Epidermal melanocyte (primary cell): ENCODE measurements around the gene TRAF3.

Experiments
- DNase-seq: peaks from one replicate; pipeline ENCODE4 v3.0.0; 2011; ENCODE audit warnings: low spot score; ENCODE audit not compliant: insufficient read length

TRAF3 gene, protein sequence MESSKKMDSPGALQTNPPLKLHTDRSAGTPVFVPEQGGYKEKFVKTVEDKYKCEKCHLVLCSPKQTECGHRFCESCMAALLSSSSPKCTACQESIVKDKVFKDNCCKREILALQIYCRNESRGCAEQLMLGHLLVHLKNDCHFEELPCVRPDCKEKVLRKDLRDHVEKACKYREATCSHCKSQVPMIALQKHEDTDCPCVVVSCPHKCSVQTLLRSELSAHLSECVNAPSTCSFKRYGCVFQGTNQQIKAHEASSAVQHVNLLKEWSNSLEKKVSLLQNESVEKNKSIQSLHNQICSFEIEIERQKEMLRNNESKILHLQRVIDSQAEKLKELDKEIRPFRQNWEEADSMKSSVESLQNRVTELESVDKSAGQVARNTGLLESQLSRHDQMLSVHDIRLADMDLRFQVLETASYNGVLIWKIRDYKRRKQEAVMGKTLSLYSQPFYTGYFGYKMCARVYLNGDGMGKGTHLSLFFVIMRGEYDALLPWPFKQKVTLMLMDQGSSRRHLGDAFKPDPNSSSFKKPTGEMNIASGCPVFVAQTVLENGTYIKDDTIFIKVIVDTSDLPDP

DNA sequence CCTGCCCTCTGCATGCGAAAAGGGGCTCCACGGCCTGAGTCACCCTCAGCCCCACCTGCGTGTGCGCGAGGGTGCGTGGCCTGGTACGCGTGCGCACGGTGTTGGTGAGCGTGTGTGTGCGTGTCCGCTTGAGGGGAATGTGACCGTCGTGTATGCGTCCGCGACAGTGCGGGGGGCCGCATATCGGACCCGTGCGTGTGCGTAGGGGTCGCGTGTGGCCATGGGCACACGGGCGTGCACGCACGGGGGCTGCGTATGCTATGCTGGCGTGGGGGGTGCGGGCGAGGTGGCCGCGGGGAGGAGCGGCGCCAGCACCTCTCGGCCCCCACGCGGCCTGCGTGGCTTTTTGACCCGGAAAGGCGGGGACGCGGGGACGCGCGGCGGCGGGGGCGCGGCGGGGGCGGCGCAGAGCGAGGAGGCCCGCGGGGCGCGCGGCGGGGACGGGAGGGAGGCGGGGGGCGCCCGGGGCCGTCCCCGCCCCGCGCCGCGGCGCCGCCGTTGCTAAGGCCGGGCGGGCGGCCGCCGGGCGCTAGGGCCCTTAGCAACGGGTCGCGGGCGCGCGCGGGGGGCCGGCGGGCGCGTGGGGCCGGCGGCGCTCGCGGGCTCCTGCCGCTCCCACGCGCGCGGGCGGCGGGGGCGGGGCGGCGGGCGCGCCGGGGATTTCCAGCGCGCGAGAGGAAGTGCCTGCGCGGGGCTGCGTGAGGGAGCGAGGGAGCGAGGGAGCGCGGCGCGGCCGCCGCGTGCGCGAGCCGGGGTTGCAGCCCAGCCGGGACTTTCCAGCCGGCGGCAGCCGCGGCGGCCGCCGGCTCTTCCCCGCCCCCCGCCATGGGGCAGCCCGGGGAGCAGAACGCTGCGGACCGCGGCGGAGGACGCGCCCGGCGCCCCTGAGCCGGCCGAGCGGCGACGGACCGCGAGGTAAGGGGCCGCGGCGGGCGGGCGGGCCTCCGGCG, at the start of gene TRAF3:
Gene TRAF3, plus strand, starts transcription at position 689 of the 950 bp plus-strand sequence. CDS start 92,753 bp downstream, outside the sequence.
- DNase-seq: peak; percentile 82

DNA sequence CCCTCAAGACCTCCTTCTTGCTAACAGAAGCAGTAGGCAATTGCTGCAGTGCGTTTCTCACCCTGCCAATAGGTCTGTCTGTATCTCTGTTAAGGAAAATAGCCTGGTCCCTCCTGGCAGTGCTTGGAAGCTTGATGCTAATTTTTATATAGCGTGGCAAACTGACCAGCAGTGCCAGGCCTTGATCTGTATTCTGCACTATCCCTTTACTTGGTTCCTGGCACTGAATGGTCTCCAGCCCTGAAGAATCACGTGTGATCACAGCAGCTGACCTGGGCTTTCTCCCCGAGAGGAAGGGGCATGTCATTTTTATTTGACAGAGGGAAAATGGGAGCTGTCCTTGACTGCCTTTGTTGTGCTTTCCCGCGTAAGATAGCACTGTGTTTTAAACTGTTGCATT, 48.7 kb upstream of the TRAF3 start:
- no peak for DNase-seq

DNA sequence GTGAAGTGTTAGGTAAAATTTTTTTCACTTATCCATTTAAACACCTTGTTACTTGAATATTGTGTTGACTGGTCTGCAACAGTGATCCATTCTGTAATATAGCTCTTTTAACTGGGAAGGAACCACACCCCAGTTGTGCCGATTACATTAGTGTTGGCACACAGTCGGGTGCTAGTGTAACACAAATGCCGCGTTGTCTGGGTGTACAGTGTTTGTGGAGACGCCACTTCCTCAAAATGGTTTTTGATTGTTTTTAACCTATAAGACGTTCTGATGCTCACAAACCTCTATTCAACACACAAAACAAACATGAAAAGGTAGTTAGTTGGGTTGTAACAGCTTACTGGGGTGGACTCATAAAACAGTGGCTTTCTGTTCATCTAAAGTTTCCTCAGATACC, 48.0 kb upstream of the TRAF3 start:
- no peak for DNase-seq

DNA sequence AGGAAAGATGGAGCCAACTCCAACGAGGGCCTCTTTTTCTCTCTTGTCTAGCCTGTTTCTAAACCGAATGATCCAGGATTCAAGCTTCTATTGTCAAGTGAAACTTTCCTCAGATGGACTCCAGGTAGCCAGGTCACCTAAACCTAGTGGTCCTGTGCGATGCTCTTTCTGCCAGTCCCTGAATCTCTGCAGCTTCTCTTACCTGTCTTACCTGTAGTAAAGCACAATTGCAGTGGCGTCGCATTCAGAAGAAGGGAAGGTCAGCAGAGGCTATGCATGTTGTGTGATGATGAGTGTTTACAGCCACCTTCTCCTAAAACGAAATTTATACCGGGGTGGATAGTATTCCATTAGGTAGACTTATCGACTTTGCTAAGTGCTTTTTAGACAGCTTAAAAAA, 47.4 kb upstream of the TRAF3 start:
- DNase-seq: no peak

DNA sequence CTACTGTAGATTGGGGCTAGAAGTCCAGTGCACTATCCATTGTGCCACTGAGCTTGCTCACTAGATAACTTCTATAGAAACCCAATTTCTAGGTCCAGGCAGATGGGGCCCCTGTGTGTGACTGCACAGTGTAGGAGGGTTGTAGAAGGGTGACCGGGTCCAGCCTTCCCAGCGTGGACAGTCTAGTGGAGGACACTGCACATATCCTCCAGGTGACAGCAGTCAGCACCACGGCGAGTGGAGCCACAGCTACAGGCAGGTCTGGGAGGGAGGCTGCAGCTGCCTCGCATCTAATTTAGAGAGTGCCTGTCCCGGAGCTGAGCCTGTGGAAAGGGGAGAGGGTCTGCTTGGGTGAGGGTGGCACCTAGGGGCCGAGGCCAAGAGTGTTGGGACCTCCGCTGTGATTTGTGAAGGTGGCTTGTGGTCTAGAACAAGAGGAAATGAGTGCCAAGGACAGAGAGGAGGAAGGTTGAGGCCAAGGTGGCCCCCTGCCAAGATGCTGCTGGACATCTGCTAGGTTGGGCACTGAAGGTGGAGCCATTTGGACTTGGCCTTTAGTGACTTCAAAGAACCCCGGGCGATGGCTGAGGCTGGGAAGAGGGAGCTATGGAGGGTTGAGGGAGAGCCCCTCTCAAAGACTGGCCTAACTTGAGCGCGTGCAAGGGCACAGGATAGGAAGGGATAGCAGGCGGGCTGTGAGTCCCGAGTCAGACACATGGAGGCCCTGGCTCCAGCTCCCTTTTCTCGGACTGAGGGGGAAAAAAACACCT, 46.0 kb upstream of the TRAF3 start:
- no peak for DNase-seq

DNA sequence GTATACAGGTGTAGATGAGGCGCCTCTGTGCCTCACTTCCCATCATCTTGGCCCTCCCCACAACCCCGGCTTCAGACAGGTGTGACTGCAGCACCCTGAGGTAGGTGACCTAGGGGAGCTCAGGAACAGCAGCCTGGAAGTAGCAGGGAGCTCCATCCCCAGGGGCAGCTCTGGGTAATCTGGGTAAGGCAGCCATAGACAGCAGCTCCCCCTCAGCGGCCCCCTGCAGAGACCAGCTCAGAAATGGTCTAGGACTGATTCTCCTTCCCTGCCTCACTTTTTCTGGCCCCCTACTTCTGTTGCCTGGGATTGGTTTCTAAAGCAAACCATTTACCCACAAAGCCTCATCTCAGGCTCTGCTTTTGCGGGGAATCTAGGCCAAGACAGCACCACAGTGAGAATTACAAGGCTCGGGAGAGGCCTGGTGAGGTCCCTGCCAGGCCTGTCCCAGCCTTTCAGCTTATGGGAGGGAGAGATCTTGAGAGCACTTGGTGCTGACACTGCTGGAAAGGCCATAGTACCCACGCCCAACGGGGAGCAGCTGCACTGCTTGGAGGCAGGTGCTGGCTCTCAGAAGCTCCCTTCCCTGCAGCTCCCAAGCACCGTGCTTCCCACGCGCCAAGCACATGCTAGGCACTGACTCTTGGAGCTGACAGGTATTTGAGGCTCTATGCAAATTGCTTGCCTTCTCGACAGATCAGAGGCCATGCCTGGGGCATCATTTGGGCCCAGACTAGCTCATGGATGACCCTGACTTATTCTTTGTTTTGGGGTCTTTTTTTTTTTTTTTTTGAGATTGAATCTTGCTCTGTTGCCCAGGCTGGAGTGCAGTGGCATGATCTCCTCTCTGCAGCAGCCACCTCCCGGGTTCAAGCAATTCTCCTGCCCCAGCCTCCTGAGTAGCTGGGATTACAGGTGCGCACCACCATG, 45.1 kb upstream of the TRAF3 start:
- no peak for DNase-seq

DNA sequence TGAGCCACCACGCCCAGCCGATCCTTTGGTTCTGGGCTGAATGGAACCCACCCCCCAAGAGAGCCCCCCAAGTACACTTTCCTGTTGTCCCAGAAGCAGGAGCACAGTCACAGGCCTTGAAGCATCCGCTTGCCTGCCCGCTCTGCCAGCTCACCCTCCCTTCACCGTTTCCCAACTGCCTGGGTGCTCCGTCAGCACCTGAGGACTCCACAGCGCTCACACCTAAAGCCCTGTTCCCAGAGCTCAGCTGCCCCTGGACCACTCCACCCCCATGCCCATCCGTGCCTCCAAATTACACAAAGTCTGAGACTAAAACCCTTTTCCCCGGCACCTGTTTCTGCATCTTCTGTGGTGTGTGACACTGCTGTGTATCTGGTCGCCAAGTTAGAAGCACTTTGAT, 44.3 kb upstream of the TRAF3 start:
- no peak for DNase-seq

DNA sequence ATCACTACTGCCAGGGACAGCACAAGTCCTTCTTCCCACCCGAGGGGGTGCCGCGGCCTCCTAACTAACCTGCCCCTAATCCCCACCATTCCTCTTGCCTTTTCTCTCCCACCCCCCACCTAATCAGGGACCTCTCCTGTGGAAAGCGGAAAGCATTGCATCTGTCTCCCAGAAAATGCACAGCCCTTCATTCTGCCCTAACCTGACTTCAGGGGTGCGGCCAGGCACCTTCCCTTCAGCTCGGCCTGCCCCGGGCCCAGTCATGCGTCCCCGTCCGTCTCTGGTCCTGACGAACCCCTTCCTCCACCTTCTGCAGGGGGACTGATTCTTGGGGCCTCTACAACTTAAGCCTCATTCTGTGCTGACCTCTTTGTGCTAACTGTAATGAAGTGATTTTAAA, 43.9 kb upstream of the TRAF3 start:
- no peak for DNase-seq

DNA sequence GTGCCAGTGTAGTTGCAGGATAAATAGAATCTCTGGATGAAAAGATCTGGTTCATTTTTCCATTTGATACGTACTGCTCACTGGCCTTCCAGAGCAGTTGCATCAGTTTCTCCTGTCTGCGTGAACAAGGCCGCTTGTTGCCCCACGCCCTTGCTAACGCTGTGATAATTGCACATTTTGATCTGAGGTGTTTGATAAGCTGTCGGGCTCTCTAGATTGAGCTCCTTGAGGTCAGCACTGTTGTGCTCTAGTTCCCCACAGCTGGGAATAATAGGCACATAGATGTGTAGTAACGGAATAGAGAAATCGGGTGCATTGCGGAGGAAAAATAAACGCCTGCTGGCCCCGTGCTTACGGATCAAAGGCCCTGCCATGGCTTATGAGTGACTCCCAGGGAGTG, 42.8 kb upstream of the TRAF3 start:
- no peak for DNase-seq

DNA sequence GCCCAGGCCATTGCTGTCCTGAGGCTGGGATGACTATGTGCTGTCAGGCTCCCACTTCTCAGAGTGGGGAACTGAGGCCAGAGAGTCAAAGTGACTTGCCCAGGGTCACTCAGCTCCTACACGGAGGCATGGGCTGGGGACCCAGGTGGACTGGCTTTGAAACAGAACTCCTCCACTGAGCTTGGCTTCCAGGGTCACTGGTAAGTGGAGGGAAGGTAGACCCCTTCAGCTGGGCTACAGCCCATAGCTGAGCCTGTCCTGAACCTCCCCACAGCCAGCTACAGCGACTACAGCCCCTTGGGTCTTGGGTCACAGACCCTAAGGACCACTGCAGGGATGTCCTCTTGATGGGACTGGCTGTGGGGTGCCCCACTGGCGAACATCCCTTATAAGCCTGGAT, 40.3 kb upstream of the TRAF3 start:
- no peak for DNase-seq

DNA sequence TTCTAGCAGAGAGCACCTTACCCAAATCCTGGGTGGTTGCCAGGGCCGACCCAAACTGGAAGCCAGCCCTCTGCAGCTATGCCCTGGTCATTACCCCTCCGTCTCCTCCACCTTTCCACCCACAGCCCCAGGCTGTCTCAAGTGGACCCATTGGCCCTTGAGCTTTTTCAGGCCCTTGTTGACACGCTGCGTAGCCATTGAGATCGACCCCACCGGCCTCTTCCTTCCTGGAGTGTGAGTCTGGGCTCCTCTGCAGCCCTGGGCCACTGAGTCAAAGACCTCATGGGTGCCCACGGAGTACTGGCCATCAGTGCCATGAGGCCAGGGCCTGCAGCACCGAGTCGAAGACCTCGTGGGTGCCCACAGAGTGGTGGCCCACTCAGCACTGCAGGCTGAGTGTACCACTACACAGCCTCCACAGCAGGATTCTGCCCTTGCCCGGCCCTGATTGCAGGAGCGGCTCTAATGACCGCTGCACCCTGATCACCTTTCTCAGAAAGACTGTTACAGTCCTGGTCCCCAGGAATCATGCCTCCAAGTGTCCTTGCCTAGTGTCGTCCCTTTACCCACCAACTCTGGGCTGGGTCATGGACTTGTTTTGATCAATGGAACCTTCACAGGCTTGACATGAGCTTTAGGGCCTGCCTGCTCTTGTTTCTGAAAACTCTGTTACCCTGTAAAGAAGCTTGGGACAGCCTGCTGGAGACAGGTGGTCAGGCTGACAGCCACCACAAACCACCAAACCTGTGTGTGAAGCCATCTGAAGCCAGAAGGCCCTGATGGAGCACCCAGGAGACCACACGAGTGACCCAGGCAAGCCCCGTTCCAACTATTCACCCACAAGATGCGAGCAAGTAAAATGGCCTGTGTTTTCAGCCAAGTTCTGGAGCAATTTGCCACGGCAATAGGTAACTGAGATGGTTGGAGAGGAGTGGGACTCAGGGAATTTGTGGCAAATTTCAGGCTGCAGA, 39.6 kb upstream of the TRAF3 start:
- no peak for DNase-seq

DNA sequence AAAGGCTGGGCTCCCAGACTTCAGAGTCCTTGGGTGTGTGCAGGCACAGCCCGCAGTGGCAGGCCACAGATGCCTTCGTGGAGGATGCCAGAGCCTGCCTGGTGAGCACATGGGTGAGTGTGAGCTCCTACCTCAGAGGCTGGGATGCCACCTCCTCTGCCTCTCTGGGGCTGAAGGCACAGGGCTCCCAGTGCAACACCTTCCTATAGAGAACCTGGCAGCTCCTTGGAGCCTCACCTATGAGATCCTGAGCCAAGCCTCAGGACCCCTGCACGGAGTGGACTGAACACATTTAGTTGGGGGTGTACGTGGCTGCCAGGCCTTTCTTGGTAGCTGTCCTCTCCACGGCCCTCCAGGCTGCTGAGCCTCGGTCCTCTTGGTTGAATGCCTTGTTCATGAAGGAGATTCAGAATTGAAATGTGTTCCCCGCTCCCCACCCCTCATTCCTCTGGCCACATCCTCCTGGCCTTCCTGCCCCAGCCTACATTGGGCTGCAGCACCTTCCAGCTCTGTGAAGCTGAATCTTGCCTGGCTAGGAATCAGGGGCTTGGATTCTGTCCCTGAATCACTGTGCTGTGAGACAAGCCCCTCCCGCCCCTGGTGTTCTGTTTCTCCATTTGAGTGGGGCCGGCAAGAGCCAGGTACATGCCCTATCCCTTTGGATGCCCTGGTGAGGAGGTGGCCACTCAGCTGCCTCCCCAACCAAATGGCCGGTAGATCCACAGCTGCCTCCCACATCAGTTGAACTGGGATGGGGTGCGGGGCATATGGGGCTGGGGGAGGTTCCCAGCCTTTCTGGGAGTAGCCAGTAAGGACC, 38.7 kb upstream of the TRAF3 start:
- no peak for DNase-seq

DNA sequence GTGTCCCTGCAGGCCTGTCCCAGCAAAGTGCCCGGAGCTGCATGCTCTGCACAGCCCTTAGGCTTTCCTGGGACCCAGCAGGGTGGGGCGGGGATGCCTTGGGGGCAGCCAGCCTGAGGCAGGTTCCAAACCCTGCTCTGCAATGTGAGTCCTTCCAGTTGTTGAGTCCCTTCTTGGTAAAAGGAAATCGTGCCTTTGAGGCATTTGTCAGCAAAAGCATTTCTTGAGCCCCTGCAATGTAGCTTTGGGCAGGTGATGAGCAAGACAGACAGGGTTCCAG, 38.1 kb upstream of the TRAF3 start:
- no peak for DNase-seq

DNA sequence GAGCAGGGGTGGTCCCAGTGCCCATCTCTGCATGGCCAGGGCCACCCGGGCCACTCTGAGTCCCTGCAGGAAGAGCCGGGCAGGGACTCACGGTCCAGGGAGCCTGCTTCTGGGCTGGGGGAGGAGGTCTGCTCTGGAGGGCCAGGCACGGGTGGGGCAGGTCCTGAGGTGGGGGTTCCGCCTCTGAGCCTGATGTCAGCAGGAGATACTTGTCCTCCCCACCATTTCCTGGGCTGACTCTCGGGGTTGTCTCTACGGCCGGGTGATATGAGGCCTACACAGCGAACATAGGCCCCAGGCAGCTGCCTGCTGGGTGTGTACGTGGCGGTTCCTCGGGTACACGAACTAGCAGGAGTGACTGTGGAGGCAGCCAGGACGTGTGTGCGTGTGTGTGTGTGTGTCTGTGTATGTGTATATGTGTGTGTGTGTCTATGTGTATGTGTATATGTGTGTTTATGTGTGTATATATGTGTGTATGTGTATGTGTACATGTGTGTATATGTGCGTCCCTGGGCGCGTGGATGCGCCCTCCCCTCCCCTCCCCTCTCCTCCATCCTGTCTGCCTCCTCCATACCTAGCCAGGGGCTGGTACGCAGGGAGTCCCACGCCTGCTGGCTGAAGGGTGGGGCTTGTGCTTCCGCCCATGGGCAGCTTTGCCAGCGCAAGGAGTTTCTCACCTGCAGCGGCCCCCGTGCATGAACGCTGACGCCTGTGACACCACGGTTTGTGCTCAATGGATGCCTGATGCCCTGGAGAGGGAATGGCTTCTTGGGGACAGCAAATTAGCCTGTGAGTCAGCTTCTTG, 30.4 kb upstream of the TRAF3 start:
- no peak for DNase-seq

DNA sequence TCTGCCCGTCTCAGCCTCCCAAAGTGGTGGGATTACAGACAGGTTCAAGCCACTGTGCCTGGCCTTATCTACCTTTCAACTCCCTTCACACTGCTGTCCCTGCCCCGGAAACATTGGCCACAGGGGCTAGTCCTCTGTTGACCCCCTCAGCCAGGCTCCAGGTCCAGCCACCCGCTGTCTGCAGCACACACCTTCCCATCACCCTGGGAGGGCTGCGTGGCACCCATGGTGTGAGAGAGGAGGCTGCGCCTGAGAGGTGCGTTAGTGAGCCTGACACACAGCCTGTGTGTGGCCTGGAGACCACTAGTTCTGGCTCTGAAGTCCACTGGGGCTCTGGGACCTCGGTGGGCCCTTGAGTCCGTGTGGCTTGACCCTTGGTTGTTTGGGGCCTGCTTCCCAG, 28.4 kb upstream of the TRAF3 start:
- no peak for DNase-seq

DNA sequence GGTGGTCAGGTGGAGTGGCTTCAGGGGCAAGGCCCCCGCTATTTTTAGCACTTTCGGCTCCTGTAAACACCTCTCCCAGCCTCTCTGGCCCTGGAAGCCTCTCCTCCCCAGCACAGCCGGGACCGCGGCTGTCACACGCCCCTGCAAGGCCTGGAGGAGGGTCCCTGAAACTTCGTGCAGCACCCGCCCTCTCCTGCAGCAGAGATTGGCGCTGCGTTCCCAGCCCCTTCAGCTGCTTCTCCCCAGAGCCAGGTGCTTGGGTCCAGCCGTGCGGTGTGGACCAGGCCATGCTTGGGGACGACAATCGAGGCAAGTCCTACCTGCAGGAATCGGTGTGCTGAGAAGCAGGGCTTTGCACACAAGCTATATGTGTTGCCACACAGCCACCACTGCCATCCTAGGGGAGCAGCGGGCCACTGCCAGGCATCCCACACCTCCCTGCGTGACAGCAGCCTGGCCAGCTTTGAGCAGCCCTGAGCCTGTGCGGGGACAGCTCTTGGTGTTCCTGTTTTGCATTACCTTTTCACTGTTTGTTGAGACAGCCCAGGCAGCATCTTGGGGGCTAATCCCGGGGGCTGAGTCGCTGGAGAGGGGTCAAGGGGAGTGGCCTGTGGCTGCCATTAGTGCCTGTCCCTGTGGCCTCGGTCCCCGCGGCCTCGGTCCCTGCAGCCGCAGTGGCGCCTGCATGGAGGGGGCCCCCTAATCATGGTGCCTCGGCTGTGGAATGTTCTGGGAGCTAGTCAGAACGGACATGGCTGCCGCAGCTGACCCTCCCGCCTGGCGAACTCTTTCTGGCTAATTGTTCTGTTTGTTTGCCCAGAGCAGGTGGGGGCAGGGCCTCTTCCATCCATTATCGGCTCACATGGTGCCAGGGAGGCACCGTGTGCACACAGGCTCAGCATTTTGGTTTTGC, 27.6 kb upstream of the TRAF3 start:
- DNase-seq: no peak

DNA sequence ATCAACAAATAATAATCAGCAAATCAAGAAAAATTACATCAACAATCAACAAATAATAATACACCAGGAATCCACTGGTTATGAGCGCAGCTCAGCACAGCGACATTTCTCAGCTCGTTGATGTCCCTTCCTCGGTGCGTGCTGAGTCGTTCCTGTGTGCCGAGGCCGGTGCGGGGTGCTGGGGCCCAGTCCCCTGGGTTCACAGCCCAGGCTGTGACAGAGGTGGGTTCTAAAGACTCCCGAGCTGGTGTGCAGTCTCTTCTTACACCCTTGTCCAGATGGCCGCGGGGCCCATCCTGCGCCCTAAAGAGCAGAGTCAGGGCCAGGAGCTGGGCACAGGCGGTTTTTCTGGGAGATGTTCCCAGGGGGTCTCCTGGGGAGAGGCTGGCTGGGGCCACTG, 26.9 kb upstream of the TRAF3 start:
- DNase-seq: no peak
